HEK293 (cell line): ENCODE data around the gene WSCD2.
A peak's percentile ranks its signal among the peaks of the same experiment; 100 is the strongest.

Source experiments
- CTCF ChIA-PET: fragments of 350-600 bp; formaldehyde crosslinking; extraction: SDS; loops from one replicate; lab custom pipeline; 2021; ENCODE audit warnings: antibody characterized with exemption; lab: Yijun Ruan, JAX
- POLR2A ChIA-PET: fragments of 300-600 bp; formaldehyde crosslinking; extraction: SDS; loops from one replicate; lab custom pipeline; 2020; ENCODE audit warnings: antibody characterized with exemption, inconsistent platforms; lab: Yijun Ruan, JAX
- H3K27ac ChIP-seq: fragments of 200-500 bp; sonication (Bioruptor generic); 2 replicates; pipeline ENCODE4 v1.5.1; 2014; ENCODE audit warnings: low read depth, low read length, control low read depth, inconsistent platforms; ENCODE audit errors: extremely low read depth
- H3K36me3 ChIP-seq, 2 experiments: fragments of 200-500 bp in 1 of 2; sonication (Bioruptor generic) in 1 of 2; 1 replicate in 1 of 2; 2 replicates in 1 of 2; pipeline ENCODE4 v1.5.1; 2014 to 2017; ENCODE audit warnings: inconsistent platforms in 2 of 2, low read length in 2 of 2; ENCODE audit not compliant: control insufficient read depth in 2 of 2, insufficient read depth in 1 of 2
- H3K4me1 ChIP-seq: fragments of 200-500 bp; sonication (Bioruptor generic); 2 replicates; pipeline ENCODE4 v1.5.1; 2014; ENCODE audit warnings: mild to moderate bottlenecking, low read length, inconsistent platforms; ENCODE audit not compliant: control insufficient read depth, insufficient read depth
- H3K4me3 ChIP-seq: 2 replicates; pipeline ENCODE4 v1.5.1; 2011; ENCODE audit warnings: low read depth, mild to moderate bottlenecking, control low read depth, low read length, moderate library complexity
- H3K9me3 ChIP-seq: fragments of 200-500 bp; sonication (Bioruptor generic); 2 replicates; pipeline ENCODE4 v1.5.1; 2014; ENCODE audit warnings: low read depth, low read length, inconsistent platforms; ENCODE audit not compliant: control insufficient read depth, insufficient read depth
- GLI2 ChIP-seq: fragments of 450-650 bp; formaldehyde crosslinking; IDR thresholded peaks from 2 replicates; pipeline ENCODE4; 2017; ENCODE audit warnings: missing biosample characterization, missing genetic modification characterization, low read depth, borderline replicate concordance
- GLIS2 ChIP-seq: fragments of 450-650 bp; formaldehyde crosslinking; IDR thresholded peaks from 2 replicates; pipeline ENCODE4 v1.5.1; 2016; ENCODE audit warnings: missing biosample characterization, missing genetic modification characterization
- KLF1 ChIP-seq: fragments of 450-650 bp; formaldehyde crosslinking; IDR thresholded peaks from 2 replicates; pipeline ENCODE4 v1.5.1; 2016; ENCODE audit warnings: missing biosample characterization, missing genetic modification characterization
- KLF17 ChIP-seq: fragments of 450-650 bp; formaldehyde crosslinking; IDR thresholded peaks from 2 replicates; pipeline ENCODE4 v1.5.1; 2016; ENCODE audit warnings: missing biosample characterization, missing genetic modification characterization
- KLF8 ChIP-seq: fragments of 450-650 bp; formaldehyde crosslinking; IDR thresholded peaks from 2 replicates; pipeline ENCODE4 v1.5.1; 2016; ENCODE audit warnings: missing biosample characterization, missing genetic modification characterization
- ZBTB11 ChIP-seq: fragments of 450-650 bp; formaldehyde crosslinking; conservative IDR thresholded peaks from 2 replicates; pipeline ENCODE4 v1.5.1; 2016; ENCODE audit warnings: low read depth, missing biosample characterization, missing genetic modification characterization
- ZBTB20 ChIP-seq: fragments of 450-650 bp; formaldehyde crosslinking; IDR thresholded peaks from 2 replicates; pipeline ENCODE4 v1.5.1; 2016; ENCODE audit warnings: missing biosample characterization, missing genetic modification characterization
- ZBTB26 ChIP-seq: fragments of 450-650 bp; formaldehyde crosslinking; optimal IDR thresholded peaks from 2 replicates; pipeline ENCODE3; 2016; ENCODE audit warnings: missing biosample characterization, mild to moderate bottlenecking, missing genetic modification characterization
- ZFP3 ChIP-seq: fragments of 450-650 bp; formaldehyde crosslinking; IDR thresholded peaks from 2 replicates; pipeline ENCODE4 v1.5.1; 2016; ENCODE audit warnings: low read depth, missing biosample characterization, missing genetic modification characterization
- ZFP37 ChIP-seq: fragments of 450-650 bp; formaldehyde crosslinking; IDR thresholded peaks from 2 replicates; pipeline ENCODE4 v1.5.1; 2016; ENCODE audit warnings: missing biosample characterization, missing genetic modification characterization
- ZFP41 ChIP-seq: fragments of 450-650 bp; formaldehyde crosslinking; IDR thresholded peaks from 2 replicates; pipeline ENCODE4 v1.5.1; 2016; ENCODE audit warnings: missing biosample characterization, missing genetic modification characterization, borderline replicate concordance
- ZNF148 ChIP-seq: fragments of 450-650 bp; formaldehyde crosslinking; IDR thresholded peaks from 2 replicates; pipeline ENCODE4 v1.5.0; 2017; ENCODE audit warnings: missing biosample characterization, missing genetic modification characterization, borderline replicate concordance
- ZNF248 ChIP-seq: fragments of 450-650 bp; formaldehyde crosslinking; IDR thresholded peaks from 2 replicates; pipeline ENCODE4 v1.5.1; 2017; ENCODE audit warnings: missing biosample characterization, missing genetic modification characterization
- ZNF302 ChIP-seq: fragments of 450-650 bp; formaldehyde crosslinking; IDR thresholded peaks from 2 replicates; pipeline ENCODE4 v1.5.1; 2016; ENCODE audit warnings: missing biosample characterization, missing genetic modification characterization, low read depth
- ZNF398 ChIP-seq: fragments of 450-650 bp; formaldehyde crosslinking; IDR thresholded peaks from 2 replicates; pipeline ENCODE4 v1.5.1; 2017; ENCODE audit warnings: missing biosample characterization, missing genetic modification characterization
- ZNF501 ChIP-seq: fragments of 450-650 bp; formaldehyde crosslinking; IDR thresholded peaks from 2 replicates; pipeline ENCODE4 v1.5.1; 2016; ENCODE audit warnings: missing biosample characterization, missing genetic modification characterization
- ZNF580 ChIP-seq: fragments of 450-650 bp; formaldehyde crosslinking; IDR thresholded peaks from 2 replicates; pipeline ENCODE4 v1.5.1; 2016; ENCODE audit warnings: missing biosample characterization, missing genetic modification characterization
- ZNF626 ChIP-seq: fragments of 450-650 bp; sonication (Bioruptor Pico); formaldehyde crosslinking; IDR thresholded peaks from 2 replicates; pipeline ENCODE4 v1.5.1; 2018; ENCODE audit warnings: missing biosample characterization, missing genetic modification characterization, inconsistent platforms
- ZNF76 ChIP-seq: fragments of 450-650 bp; formaldehyde crosslinking; IDR thresholded peaks from 2 replicates; pipeline ENCODE4; 2016; ENCODE audit warnings: low read depth, missing biosample characterization, missing genetic modification characterization, borderline replicate concordance

The WSCD2 gene

GRCh38 chr12:108102363-108102762 lies 26.7 kb upstream of the WSCD2 start (continued):
- TF ChIP-seq ZNF148 (tag by site-specific recombination), result no peak

- no peaks in the 10 kb centered on the region for H3K9me3 ChIP-seq
- POLR2A ChIA-PET, result no interaction called here
- H3K4me3 ChIP-seq, result no peak overlapping the region
- no peaks in the 10 kb centered on the region for H3K4me1 ChIP-seq
- CTCF ChIA-PET, result interaction anchor here (0.6 to 1.4 kb wide), 2 partner anchors 44 to 410 kb away, joined by 3 to 4 read pairs; no protein-coding TSS in a partner anchor
- TF ChIP-seq ZNF76 (tag by site-specific recombination) (no peak), ZFP3 (tag by site-specific recombination) (peak; percentile 59; the same call in 1 of the 2 replicates), ZFP37 (tag by site-specific recombination) (no peak)
- TF ChIP-seq, all 188 proteins: peak for 1
- Histone ChIP-seq H3K36me3 (no peaks in the 10 kb centered on the region), H3K27ac (no peak overlapping the region)
These were observed 26.0 kb upstream of the WSCD2 start for GRCh38 chr12:108103087-108103486.

- CTCF ChIA-PET, result interaction anchor here (1.4 kb wide), 1 partner anchor 409 kb away, joined by 4 read pairs; no protein-coding TSS in a partner anchor
- TF ChIP-seq ZBTB20 (tag by site-specific recombination) (no peak), ZNF248 (no peak), ZNF626 (tag by site-specific recombination) (no peak), ZBTB11 (tag by site-specific recombination) (no peak)
- Histone ChIP-seq H3K4me1 (no peaks in the 10 kb centered on the region), H3K27ac (no peak overlapping the region), H3K36me3 (no peaks in the 10 kb centered on the region), H3K4me3 (no peak overlapping the region), H3K9me3 (no peaks in the 10 kb centered on the region)
- POLR2A ChIA-PET, result no interaction called here
These were observed 25.6 kb upstream of the WSCD2 start for GRCh38 chr12:108103517-108103916.

- Histone ChIP-seq H3K27ac (no peak overlapping the region), H3K9me3 (no peaks in the 10 kb centered on the region), H3K36me3 (no peaks in the 10 kb centered on the region), H3K4me3 (no peak overlapping the region), H3K4me1 (no peaks in the 10 kb centered on the region)
- POLR2A ChIA-PET, result no interaction called here
- CTCF ChIA-PET, result no interaction called here
- TF ChIP-seq GLIS2 (tag by site-specific recombination) (no peak), ZBTB26 (tag by site-specific recombination) (no peak), KLF1 (tag by site-specific recombination) (no peak), KLF17 (tag by site-specific recombination) (no peak), KLF8 (tag by site-specific recombination) (no peak), ZNF501 (tag by site-specific recombination) (no peak), ZNF398 (tag by site-specific recombination) (no peak), ZNF580 (tag by site-specific recombination) (no peak), GLI2 (no peak), ZFP41 (tag by site-specific recombination) (no peak), ZNF302 (tag by site-specific recombination) (no peak)
These were observed 24.4 kb upstream of the WSCD2 start for GRCh38 chr12:108104657-108105056.
